Measurements from ENCODE around the gene SEL1L. TPM values are rescaled to one million over a fixed set of nuclear protein-coding genes. Genes with fewer than 3 reads are reported as not detected.

Gene SEL1L
- polyA plus RNA-seq, 1 of the 3 experiments (the other 2 are of a cell fraction) = 13.8 TPM

GRCh38 chr14:81555051-81555450 lies 21.4 kb upstream of the SEL1L start (continued):
- TF ChIP-seq MAX (IDR thresholded peaks at IDR 0.05; ENCODE audit: low read depth) = no peak

DNA sequence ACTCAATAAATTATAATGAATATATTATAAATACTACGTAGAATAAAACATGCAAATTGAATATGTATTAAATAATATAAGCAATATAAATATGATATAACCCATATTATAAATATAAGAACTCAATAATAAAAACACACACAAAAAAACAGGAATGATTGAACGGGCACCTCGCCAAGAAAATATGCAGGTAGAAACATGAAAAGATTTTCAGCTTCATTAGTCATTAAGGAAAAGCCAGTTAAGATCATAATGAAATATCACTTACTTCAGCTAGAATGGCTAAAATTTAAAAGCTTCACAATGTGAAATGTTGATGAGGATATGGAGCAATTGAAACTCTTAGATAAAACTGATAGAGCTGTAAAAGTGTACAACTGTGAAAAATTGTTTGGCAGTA lies 17.8 kb upstream of the SEL1L start:
- POLR2A ChIA-PET = no interaction called here
- H3K4me3 ChIP-seq (ENCODE audit: low read depth in 2 of 2, low read length in 1 of 2) = no peak overlapping the region
- no peaks in the 10 kb centered on the region for H3K9me2 ChIP-seq
- no peaks in the 10 kb centered on the region for H3K9me3 ChIP-seq
- CTCF ChIA-PET = interaction anchor here (0.9 kb wide), 1 partner anchor 14 kb away, joined by 4 read pairs; no protein-coding TSS in a partner anchor
- no peaks in the 10 kb centered on the region for H4K20me1 ChIP-seq (ENCODE audit: insufficient read depth)
- TF ChIP-seq GATA2 (CRISPR knock-in tag; IDR thresholded peaks at IDR 0.05) = no peak
- no peak for TF ChIP-seq FOSL2 (IDR thresholded peaks at IDR 0.05; ENCODE audit: borderline replicate concordance, low read depth)
- no peak for TF ChIP-seq TAF1 (IDR thresholded peaks at IDR 0.05; ENCODE audit: borderline replicate concordance, low read depth, low read length)
- no peak for TF ChIP-seq FOXM1 (IDR thresholded peaks at IDR 0.05; ENCODE audit: low read depth)
- TF ChIP-seq EP300 (IDR thresholded peaks at IDR 0.05; ENCODE audit: borderline replicate concordance in 1 of 2, low read depth in 1 of 2, low read length in 1 of 2) = no peak
- no peak for TF ChIP-seq USF1 (IDR thresholded peaks at IDR 0.05; ENCODE audit: borderline replicate concordance, low read depth)
- no peak for TF ChIP-seq PBX3 (IDR thresholded peaks at IDR 0.05)
- no peak for TF ChIP-seq MXI1 (IDR thresholded peaks at IDR 0.05; ENCODE audit: low read depth, low read length)
- TF ChIP-seq CHD2 (IDR thresholded peaks at IDR 0.05; ENCODE audit: low read length, partially characterized antibody) = no peak
- no peak for TF ChIP-seq MAX (IDR thresholded peaks at IDR 0.05; ENCODE audit: low read depth)
- no peak for TF ChIP-seq FOXJ3 (CRISPR knock-in tag; IDR thresholded peaks at IDR 0.05)
- TF ChIP-seq RXRA (IDR thresholded peaks at IDR 0.05; ENCODE audit: borderline replicate concordance, low read depth) = no peak
- TF ChIP-seq ELF1 (IDR thresholded peaks at IDR 0.05) = no peak
- DNase-seq = no peak
- no peak overlapping the region for H3K9ac ChIP-seq
- no peak overlapping the region for H2AFZ ChIP-seq (ENCODE audit: low read depth)
- no peaks in the 10 kb centered on the region for H3K4me1 ChIP-seq (ENCODE audit: control insufficient read depth in 1 of 2, insufficient read depth in 2 of 2, low read depth in 1 of 2, low read length in 1 of 2)
- no peak overlapping the region for H3K27ac ChIP-seq (ENCODE audit: low read depth in 2 of 2, low read length in 1 of 2)
- H3F3A ChIP-seq (replicated peaks; ENCODE audit: insufficient read depth) = no peaks in the 10 kb centered on the region
- no peaks in the 10 kb centered on the region for H3K36me3 ChIP-seq (replicated peaks in 1 of 2; ENCODE audit: control insufficient read depth in 1 of 2, insufficient read depth in 2 of 2, low read length in 1 of 2)
- no peaks in the 10 kb centered on the region for H3K27me3 ChIP-seq (ENCODE audit: insufficient read depth)
- H3K79me2 ChIP-seq (ENCODE audit: insufficient read depth) = no peaks in the 10 kb centered on the region
- 7% methylated on average over 3 of the region's 3 CpGs for WGBS (ENCODE audit: low lambda C conversion rate)
- no peak overlapping the region for H3K4me2 ChIP-seq

GRCh38 chr14:81550001-81550637 lies 16.5 kb upstream of the SEL1L start:
- no peaks in the 10 kb centered on the region for H3K27me3 ChIP-seq (ENCODE audit: insufficient read depth)
- WGBS (ENCODE audit: low lambda C conversion rate) = 0% methylated on average over 4 of the region's 4 CpGs
- H3K9me2 ChIP-seq = no peaks in the 10 kb centered on the region
- H3K27ac ChIP-seq (ENCODE audit: low read depth in 2 of 2, low read length in 1 of 2) = no peak overlapping the region
- DNase-seq = no peak
- H2AFZ ChIP-seq (ENCODE audit: low read depth) = no peak overlapping the region
- no peaks in the 10 kb centered on the region for H3F3A ChIP-seq (replicated peaks; ENCODE audit: insufficient read depth)
- ChIA-PET POLR2A (no interaction called here), CTCF (no interaction called here)
- H3K9ac ChIP-seq = no peak overlapping the region
- no peak overlapping the region for H3K4me3 ChIP-seq (ENCODE audit: low read depth in 2 of 2, low read length in 1 of 2)
- H3K9me3 ChIP-seq = no peaks in the 10 kb centered on the region
- no peaks in the 10 kb centered on the region for H3K79me2 ChIP-seq (ENCODE audit: insufficient read depth)
- H3K36me3 ChIP-seq (replicated peaks in 1 of 2; ENCODE audit: control insufficient read depth in 1 of 2, insufficient read depth in 2 of 2, low read length in 1 of 2) = no peaks in the 10 kb centered on the region
- H3K4me2 ChIP-seq = no peak overlapping the region
- no peaks in the 10 kb centered on the region for H3K4me1 ChIP-seq (ENCODE audit: control insufficient read depth in 1 of 2, insufficient read depth in 2 of 2, low read depth in 1 of 2, low read length in 1 of 2)
- H4K20me1 ChIP-seq (ENCODE audit: insufficient read depth) = no peaks in the 10 kb centered on the region
- TF ChIP-seq TCF12 (IDR thresholded peaks at IDR 0.05) = no peak
- TF ChIP-seq USF1 (IDR thresholded peaks at IDR 0.05; ENCODE audit: borderline replicate concordance, low read depth) = no peak
- TF ChIP-seq POLR2AphosphoS5 (IDR thresholded peaks at IDR 0.05; ENCODE audit: low read depth, low read length) = no peak
- no peak for TF ChIP-seq NFIC (IDR thresholded peaks at IDR 0.05; ENCODE audit: borderline replicate concordance)
- TF ChIP-seq RXRA (IDR thresholded peaks at IDR 0.05; ENCODE audit: borderline replicate concordance, low read depth) = no peak
- no peak for TF ChIP-seq SMC3 (IDR thresholded peaks at IDR 0.05; ENCODE audit: low read depth, low read length)
- TF ChIP-seq FOXJ3 (CRISPR knock-in tag; IDR thresholded peaks at IDR 0.05) = no peak
- no peak for TF ChIP-seq TEAD4 (IDR thresholded peaks at IDR 0.05; ENCODE audit: borderline replicate concordance, insufficient read depth)
- no peak for TF ChIP-seq REST (IDR thresholded peaks at IDR 0.05; ENCODE audit: low read depth, low read length)

All from SK-N-SH (cell line).